ENCODE data around the gene TNIP3. TPM values are rescaled to one million over a fixed set of nuclear protein-coding genes. Genes with fewer than 3 reads are reported as not detected.
"Not testable (repeated sequence)": the region's sequence is repeated elsewhere in the genome, so short reads cannot be mapped to it uniquely, and the experiment has no call there.

Gene TNIP3
- total RNA-seq, 1 experiment from 2014 or later, result 0.43 TPM

GRCh38 chr4:121208244-121209007 is 44.3 kb upstream of the TNIP3 start:
- POLR2A ChIA-PET, result no interaction called here
- intact Hi-C loops (cut with micrococcal nuclease; ENCODE audit: unreplicated experiment), result no loop called here
- CTCF ChIA-PET, result no interaction called here
- Histone ChIP-seq H3K27me3 (replicated peaks; ENCODE audit: control insufficient read depth, insufficient read depth, low read length) (no peaks in the 10 kb centered on the region), H3K4me3 (ENCODE audit: low read depth, low read length) (no peak overlapping the region), H3K9me3 (no peaks in the 10 kb centered on the region), H3K36me3 (ENCODE audit: control insufficient read depth, insufficient read depth, low read length) (no peaks in the 10 kb centered on the region), H3K4me1 (0 out of 2 replicates have a peak, but pooled peaks cover 3% of the 10 kb centered on the region)
- Mint-ChIP-seq H3K4me1 (ENCODE audit: low read depth, unreplicated experiment) (no peaks in the 10 kb centered on the region), H3K27me3 (ENCODE audit: insufficient read depth, unreplicated experiment) (no peaks in the 10 kb centered on the region), H3K36me3 (ENCODE audit: insufficient read depth, unreplicated experiment) (no peaks in the 10 kb centered on the region), H3K9me3 (ENCODE audit: unreplicated experiment) (no peaks in the 10 kb centered on the region), H3K27ac (ENCODE audit: unreplicated experiment) (no peak overlapping the region), H3K4me3 (ENCODE audit: unreplicated experiment) (no peak overlapping the region)
- TF ChIP-seq CTCF (IDR thresholded peaks at IDR 0.05; ENCODE audit: insufficient read depth in 1 of 2, low read depth in 1 of 2, low read length in 1 of 2, severe bottlenecking in 1 of 2, unreplicated experiment in 1 of 2), result no peak
- DNase-seq, result no peak
- no TSS peak for BruUV-seq (replicated peaks)

GRCh38 chr4:121205777-121206176 is 41.7 kb upstream of the TNIP3 start:
- H3K27me3 Mint-ChIP-seq (ENCODE audit: insufficient read depth, unreplicated experiment); H3K36me3 ChIP-seq (ENCODE audit: control insufficient read depth, insufficient read depth, low read length); H3K9me3 Mint-ChIP-seq (ENCODE audit: unreplicated experiment); BruUV-seq (replicated peaks); H3K36me3 Mint-ChIP-seq (ENCODE audit: insufficient read depth, unreplicated experiment); H3K4me3 ChIP-seq (ENCODE audit: low read depth, low read length); DNase-seq; CTCF ChIA-PET; intact Hi-C loops (cut with micrococcal nuclease; ENCODE audit: unreplicated experiment); H3K27ac Mint-ChIP-seq (ENCODE audit: unreplicated experiment); H3K4me1 Mint-ChIP-seq (ENCODE audit: low read depth, unreplicated experiment); H3K9me3 ChIP-seq; H3K4me1 ChIP-seq; H3K4me3 Mint-ChIP-seq (ENCODE audit: unreplicated experiment); POLR2A ChIA-PET; H3K27me3 ChIP-seq (replicated peaks; ENCODE audit: control insufficient read depth, insufficient read depth, low read length): not testable (repeated sequence)

GRCh38 chr4:121200795-121201472 is 36.8 kb upstream of the TNIP3 start:
- peaks cover 7% of the 10 kb centered on the region for H3K4me1 Mint-ChIP-seq (ENCODE audit: low read depth, unreplicated experiment)
- H3K4me1 ChIP-seq, result no peaks in the 10 kb centered on the region
- intact Hi-C loops (cut with micrococcal nuclease; ENCODE audit: unreplicated experiment), result no loop called here
- H3K27ac Mint-ChIP-seq (ENCODE audit: unreplicated experiment), result no peak overlapping the region
- POLR2A ChIA-PET, result interaction anchor here (0.8 kb wide), 1 partner anchor 552 kb away, joined by 4 read pairs; no protein-coding TSS in a partner anchor
- H3K9me3 ChIP-seq, result no peaks in the 10 kb centered on the region
- H3K27me3 Mint-ChIP-seq (ENCODE audit: insufficient read depth, unreplicated experiment), result no peaks in the 10 kb centered on the region
- no peak overlapping the region for H3K4me3 ChIP-seq (ENCODE audit: low read depth, low read length)
- no peaks in the 10 kb centered on the region for H3K36me3 ChIP-seq (ENCODE audit: control insufficient read depth, insufficient read depth, low read length)
- no TSS peak for BruUV-seq (replicated peaks)
- H3K27me3 ChIP-seq (replicated peaks; ENCODE audit: control insufficient read depth, insufficient read depth, low read length), result no peaks in the 10 kb centered on the region
- H3K36me3 Mint-ChIP-seq (ENCODE audit: insufficient read depth, unreplicated experiment), result no peaks in the 10 kb centered on the region
- no peak for TF ChIP-seq CTCF (IDR thresholded peaks at IDR 0.05; ENCODE audit: insufficient read depth in 1 of 2, low read depth in 1 of 2, low read length in 1 of 2, severe bottlenecking in 1 of 2, unreplicated experiment in 1 of 2)
- CTCF ChIA-PET, result interaction anchor here (1.4 kb wide), 1 partner anchor 9 kb away, joined by 3 read pairs; no protein-coding TSS in a partner anchor
- H3K9me3 Mint-ChIP-seq (ENCODE audit: unreplicated experiment), result no peaks in the 10 kb centered on the region
- H3K4me3 Mint-ChIP-seq (ENCODE audit: unreplicated experiment), result no peak overlapping the region
- no peak for DNase-seq

All from Caco-2 (cell line).